Mucosa of rectum (tissue), 2 donors: ENCODE data around the gene ITPR2.
"Not testable (repeated sequence)": the region's sequence is repeated elsewhere in the genome, so short reads cannot be mapped to it uniquely, and the experiment has no call there.

ENCODE experiments used
- H3K27ac ChIP-seq, 2 donors: one replicate each; pipeline ENCODE4 v1.7.0; 2013; ENCODE audit warnings: inconsistent platforms in 2 of 2, low read depth in 2 of 2, low read length in 2 of 2
- H3K27me3 ChIP-seq, 2 donors: one replicate each; pipeline ENCODE4 v1.7.0; 2013; ENCODE audit warnings: low read length in 2 of 2; ENCODE audit not compliant: control insufficient read depth in 2 of 2, insufficient read depth in 2 of 2
- H3K36me3 ChIP-seq, 2 donors: one replicate each; pipeline ENCODE4 v1.7.0; 2013; ENCODE audit warnings: low read length in 2 of 2; ENCODE audit not compliant: control insufficient read depth in 2 of 2, insufficient read depth in 2 of 2
- H3K4me1 ChIP-seq, 2 donors: one replicate each; pipeline ENCODE4 v1.7.0; 2013; ENCODE audit warnings: low read length in 2 of 2, mild to moderate bottlenecking in 1 of 2; ENCODE audit not compliant: control insufficient read depth in 2 of 2, insufficient read depth in 2 of 2
- H3K4me3 ChIP-seq, 2 donors: one replicate each; pipeline ENCODE4 v1.7.0; 2013; ENCODE audit warnings: low read length in 2 of 2
- H3K9ac ChIP-seq, 2 donors: one replicate each; pipeline ENCODE4 v1.7.0; 2013; ENCODE audit warnings: low read length in 2 of 2, low read depth in 1 of 2, mild to moderate bottlenecking in 1 of 2
- H3K9me3 ChIP-seq, 2 donors: one replicate each; pipeline ENCODE4 v1.7.0; 2013; ENCODE audit warnings: low read length in 2 of 2; ENCODE audit not compliant: control insufficient read depth in 2 of 2
- donor health status: healthy.
- donor health status: Normal muscosa, but diverticular disease.

Gene ITPR2

DNA sequence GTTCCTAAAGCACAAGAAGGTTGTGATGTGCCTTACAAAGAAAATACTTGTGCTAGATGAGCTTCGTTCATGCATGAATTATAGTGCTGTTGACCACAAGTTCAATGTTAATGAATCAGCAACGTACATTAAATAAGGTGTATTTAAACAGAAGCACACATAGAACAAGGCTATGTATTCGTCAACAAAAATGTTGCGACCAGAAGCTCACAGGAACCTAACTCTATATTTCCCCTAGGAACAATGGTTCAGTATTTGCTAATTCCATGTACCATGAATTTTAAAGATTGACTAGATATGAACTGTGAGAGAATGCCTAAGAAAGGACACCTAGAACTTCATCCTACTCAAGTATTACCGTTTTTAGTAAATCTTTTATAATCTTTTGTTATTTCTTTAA is 149.6 kb downstream of the ITPR2 start:
- Histone ChIP-seq H3K27me3 (no peaks in the 10 kb centered on the region), H3K9ac (no peak overlapping the region), H3K9me3 (peaks cover 0 to 4% of the 10 kb centered on the region in 2 donors), H3K27ac (no peak overlapping the region), H3K4me3 (no peak overlapping the region), H3K4me1 (peaks cover 0 to 4% of the 10 kb centered on the region in 2 donors), H3K36me3 (peaks cover 8 to 11% of the 10 kb centered on the region in 2 donors)

DNA sequence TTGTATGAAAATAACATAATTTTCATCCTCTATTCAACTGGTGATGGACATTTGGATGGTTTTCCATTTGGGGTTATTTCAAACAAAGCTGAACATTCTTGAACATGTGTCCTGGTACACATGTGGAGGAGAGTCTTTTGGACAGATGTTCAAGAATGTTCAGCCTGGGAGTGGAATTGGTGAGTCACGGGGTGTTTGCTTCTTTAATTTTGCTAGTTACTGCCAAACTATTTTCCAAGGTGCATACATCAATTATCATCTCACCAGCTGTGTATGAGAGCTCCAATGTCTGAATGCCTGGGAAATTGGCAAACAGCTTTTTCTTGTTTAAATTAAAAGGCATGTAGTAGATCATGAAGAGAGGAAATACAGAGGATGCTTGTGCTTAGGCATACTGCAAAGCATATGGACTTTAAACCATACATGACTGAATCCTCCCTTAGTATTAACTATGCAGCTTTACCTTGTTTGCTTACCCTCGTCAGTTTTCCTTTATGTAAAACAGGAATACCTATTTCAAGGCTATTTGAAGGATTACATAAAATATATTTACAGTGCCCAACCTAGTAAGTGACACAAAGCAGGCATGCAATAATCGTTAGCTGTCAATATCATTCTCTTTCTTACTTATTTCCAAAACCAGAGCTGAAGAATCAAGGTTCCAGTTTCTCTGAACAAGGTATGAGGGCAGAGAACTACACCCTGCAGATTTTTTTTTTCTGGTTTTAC is 152.1 kb downstream of the ITPR2 start:
- Histone ChIP-seq H3K27me3 (no peaks in the 10 kb centered on the region), H3K4me1 (peaks cover 0 to 4% of the 10 kb centered on the region in 2 donors), H3K27ac (no peak overlapping the region), H3K9me3 (peaks cover 0 to 4% of the 10 kb centered on the region in 2 donors), H3K4me3 (no peak overlapping the region), H3K9ac (no peak overlapping the region), H3K36me3 (peaks cover 8 to 11% of the 10 kb centered on the region in 2 donors)

DNA sequence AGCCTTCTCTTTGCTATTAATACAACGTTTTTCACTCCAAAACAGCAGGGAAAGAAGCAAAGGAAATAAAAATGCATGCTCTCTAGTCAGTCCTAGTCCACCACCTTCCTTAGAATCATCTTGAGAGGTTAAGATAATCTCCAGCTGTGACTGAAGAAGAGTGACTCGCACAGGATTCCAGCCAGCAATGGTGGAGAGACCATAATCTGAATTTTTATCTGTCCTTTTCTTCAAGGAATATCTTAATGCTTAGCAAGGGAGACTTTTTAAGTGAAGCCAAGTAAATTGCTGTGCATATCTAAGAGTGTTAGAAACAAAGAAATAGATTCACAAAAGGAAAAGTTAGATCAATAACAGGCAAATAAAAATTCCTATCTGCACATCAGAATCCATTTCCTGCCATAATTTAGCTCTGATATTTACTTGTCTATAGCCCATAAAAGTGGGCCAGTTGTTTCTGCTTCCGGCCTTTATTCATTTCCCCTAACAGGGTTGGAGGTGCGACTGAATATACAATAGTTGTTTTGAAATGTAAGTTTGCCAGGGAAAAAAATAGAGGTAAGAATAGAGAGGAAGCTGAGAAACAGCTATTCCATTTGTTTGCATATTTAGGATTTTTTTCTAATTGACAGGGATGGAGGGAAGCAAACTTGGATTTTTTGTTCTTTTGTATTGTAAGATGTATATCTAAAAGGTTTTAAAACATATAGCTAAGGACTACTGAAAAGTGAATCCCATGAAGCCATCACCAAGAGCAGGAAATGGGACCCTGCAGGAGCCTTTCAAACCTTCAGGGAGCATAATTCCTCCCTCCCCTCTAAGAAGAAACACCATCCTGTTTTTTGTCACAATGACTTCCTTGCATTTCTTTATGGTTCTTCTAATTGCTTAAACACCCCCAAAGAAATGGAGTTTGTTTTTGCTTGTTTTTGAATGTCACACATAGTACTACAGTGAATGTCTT is 154.0 kb downstream of the ITPR2 start:
- H3K27me3 ChIP-seq: no peaks in the 10 kb centered on the region

DNA sequence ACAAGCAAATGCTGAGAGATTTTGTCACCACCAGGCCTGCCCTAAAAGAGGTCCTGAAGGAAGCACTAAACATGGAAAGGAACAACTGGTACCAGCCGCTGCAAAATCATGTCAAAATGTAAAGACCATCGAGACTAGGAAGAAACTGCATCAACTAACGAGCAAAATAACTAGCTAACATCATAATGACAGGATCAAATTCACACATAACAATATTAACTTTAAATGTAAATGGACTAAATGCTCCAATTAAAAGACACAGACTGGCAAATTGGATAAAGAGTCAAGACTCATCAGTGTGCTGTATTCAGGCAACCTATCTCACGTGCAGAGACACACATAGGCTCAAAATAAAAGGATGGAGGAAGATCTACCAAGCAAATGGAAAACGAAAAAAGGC is 161.5 kb downstream of the ITPR2 start:
- not testable (repeated sequence) for H3K27ac ChIP-seq, H3K36me3 ChIP-seq, H3K9ac ChIP-seq, H3K27me3 ChIP-seq, H3K4me1 ChIP-seq, H3K4me3 ChIP-seq, H3K9me3 ChIP-seq

More for the DNA sequence above, 154.0 kb downstream of the ITPR2 start:
- Histone ChIP-seq H3K9ac (no peak overlapping the region), H3K27ac (no peak overlapping the region), H3K9me3 (peaks cover 0 to 4% of the 10 kb centered on the region in 2 donors), H3K36me3 (peaks cover 6 to 7% of the 10 kb centered on the region in 2 donors), H3K4me3 (no peak overlapping the region), H3K4me1 (peaks cover 0 to 4% of the 10 kb centered on the region in 2 donors)

DNA sequence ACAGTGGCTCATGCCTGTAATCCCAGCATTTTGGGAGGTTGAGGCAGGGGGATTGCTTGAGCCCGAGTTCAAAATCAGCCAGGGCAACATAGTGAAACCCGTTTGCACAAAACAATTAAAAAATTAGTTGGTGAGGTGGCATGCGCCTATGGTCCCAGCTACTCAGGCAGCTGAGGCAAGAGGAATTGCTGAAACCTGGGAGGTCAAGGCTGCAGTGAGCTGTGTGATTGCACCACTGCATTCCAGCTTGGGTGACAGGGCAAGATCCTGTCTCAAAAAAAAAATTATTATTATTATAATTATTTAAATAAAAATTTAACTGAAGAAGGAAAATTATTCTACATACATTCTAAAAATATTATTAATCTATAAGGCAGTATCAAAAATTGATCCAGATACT is 164.1 kb downstream of the ITPR2 start:
- Histone ChIP-seq H3K36me3 (peaks cover 0 to 4% of the 10 kb centered on the region in 2 donors), H3K4me3 (no peak overlapping the region), H3K4me1 (no peaks in the 10 kb centered on the region), H3K27ac (no peak overlapping the region), H3K9me3 (no peaks in the 10 kb centered on the region), H3K9ac (no peak overlapping the region), H3K27me3 (no peaks in the 10 kb centered on the region)

DNA sequence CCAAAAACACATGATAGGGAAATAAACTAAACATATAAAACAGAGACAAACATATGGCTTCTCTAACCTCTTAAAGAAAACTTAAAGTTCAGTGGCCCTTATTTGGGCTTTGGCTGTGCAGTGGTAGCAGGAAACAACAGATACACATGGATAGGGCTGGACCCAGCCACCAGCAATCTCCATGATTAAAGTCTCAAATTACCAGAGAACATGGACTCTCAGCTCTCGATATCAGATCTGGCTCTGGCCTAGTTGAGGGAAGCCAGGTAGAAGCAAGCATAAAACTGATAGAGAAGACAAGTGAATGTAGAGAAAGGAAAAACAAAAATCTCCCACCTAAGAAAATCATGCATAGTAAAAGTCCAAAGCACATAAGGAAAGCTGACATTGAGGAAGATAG is 164.8 kb downstream of the ITPR2 start:
- Histone ChIP-seq H3K9me3 (no peaks in the 10 kb centered on the region), H3K4me1 (no peaks in the 10 kb centered on the region), H3K27me3 (no peaks in the 10 kb centered on the region), H3K27ac (no peak overlapping the region), H3K4me3 (no peak overlapping the region), H3K36me3 (peaks cover 4% of the 10 kb centered on the region in 2 donors), H3K9ac (no peak overlapping the region)

DNA sequence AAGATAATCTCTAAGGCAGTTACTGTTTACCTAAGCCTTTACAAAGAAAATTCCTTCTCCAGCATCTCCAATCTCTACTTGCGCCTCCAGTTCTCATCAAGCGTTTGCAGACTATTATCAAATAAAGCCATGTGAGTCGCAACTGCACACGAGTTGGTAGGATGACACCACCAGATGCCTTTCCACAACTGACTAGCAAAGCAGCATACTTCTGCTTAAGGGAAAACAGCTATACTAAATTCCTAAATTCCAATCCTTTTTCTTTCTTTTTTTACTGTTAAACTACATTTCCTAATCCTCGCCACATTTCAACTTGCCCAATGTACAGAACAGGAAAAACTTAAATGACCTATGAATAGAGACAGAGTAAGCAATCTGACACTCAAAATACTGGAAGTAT is 166.7 kb downstream of the ITPR2 start:
- H3K9me3 ChIP-seq: no peaks in the 10 kb centered on the region
- no peak overlapping the region for H3K27ac ChIP-seq
- no peaks in the 10 kb centered on the region for H3K4me1 ChIP-seq
- no peak overlapping the region for H3K9ac ChIP-seq
- no peak overlapping the region for H3K4me3 ChIP-seq
- no peaks in the 10 kb centered on the region for H3K27me3 ChIP-seq
- peaks cover 4 to 10% of the 10 kb centered on the region in 2 donors for H3K36me3 ChIP-seq

DNA sequence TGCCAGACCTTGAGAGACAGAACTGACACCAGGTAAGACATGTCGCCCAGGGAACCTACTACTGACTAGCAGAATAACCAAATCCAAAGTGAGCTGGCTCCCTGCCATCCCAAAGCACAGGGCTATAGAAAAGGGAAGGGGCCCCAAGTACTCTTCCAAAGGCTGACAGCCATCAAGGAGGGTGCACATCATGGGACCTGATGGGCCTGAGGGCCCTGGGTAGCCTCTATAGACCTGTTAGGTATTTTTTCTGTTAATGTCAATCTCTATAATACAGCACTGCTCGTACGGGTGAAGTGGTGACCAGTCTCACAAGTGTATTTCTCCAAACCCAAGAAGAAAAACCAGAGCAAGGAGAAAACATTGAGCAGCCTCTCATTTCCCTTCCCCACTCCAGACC is 171.6 kb downstream of the ITPR2 start:
- H3K27ac ChIP-seq: no peak overlapping the region
- peaks cover 8 to 26% of the 10 kb centered on the region in 2 donors for H3K36me3 ChIP-seq
- no peaks in the 10 kb centered on the region for H3K27me3 ChIP-seq
- no peaks in the 10 kb centered on the region for H3K9me3 ChIP-seq
- H3K4me1 ChIP-seq: no peaks in the 10 kb centered on the region
- H3K9ac ChIP-seq: no peak overlapping the region
- no peak overlapping the region for H3K4me3 ChIP-seq

DNA sequence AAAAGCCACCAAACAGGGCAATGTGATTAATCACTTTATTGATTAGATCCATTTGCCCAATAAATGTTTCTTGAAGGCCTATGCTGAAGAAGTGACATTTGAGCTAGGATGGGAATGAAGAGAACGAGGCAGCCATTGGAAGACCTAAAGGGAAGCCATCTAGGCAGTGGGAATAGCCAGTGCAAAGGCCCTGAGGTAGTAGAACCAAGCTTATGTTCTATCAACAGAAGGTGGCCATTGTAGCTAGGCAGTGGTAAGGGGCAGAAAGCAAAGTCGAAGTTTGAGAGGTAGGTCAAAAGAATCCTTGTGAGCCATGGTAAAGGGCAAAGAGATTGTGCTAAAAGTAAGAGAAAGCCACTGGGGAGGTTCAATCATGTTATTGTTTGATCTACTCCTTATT is 173.1 kb downstream of the ITPR2 start:
- Histone ChIP-seq H3K4me3 (no peak overlapping the region), H3K9me3 (no peaks in the 10 kb centered on the region), H3K36me3 (peaks cover 8 to 32% of the 10 kb centered on the region in 2 donors), H3K4me1 (no peaks in the 10 kb centered on the region), H3K9ac (no peak overlapping the region), H3K27me3 (no peaks in the 10 kb centered on the region), H3K27ac (no peak overlapping the region)

DNA sequence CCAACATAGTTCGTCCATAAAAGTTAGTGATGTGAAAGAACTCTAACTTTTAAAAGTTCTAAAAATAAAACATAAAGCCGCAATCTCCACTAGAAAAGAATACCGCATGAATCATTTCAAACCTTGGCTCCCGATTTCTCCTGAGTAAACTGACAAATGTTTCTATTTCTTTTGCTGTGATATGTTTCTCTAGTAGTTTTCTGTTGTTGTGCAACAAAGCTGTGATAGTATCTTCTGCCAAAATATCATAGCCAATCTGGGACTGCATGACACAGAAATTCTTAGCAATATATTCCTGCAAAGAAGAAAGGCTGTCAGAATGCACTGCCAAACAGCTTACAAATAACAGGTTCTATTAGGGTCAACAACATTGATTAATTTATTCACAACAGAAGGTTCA is 174.0 kb downstream of the ITPR2 start:
- Histone ChIP-seq H3K9me3 (no peaks in the 10 kb centered on the region), H3K36me3 (peaks cover 14 to 37% of the 10 kb centered on the region in 2 donors), H3K27ac (no peak overlapping the region), H3K9ac (no peak overlapping the region), H3K27me3 (no peaks in the 10 kb centered on the region), H3K4me1 (no peaks in the 10 kb centered on the region), H3K4me3 (no peak overlapping the region)
